Bronchial epithelial cell (primary cell): Measurements from ENCODE around the gene BLM. TPM values are rescaled to one million over a fixed set of nuclear protein-coding genes. Genes with fewer than 3 reads are reported as not detected.

ENCODE experiments used
- DNase-seq: peaks from one replicate; pipeline ENCODE4 v3.0.0-alpha.2; 2010; ENCODE audit warnings: low read depth
- FAIRE-seq: peaks from 2 replicates; lab custom pipeline; 2011; peaks lifted over from hg19 to GRCh38; lab: Jason Lieb, UNC
- H3K27me3 ChIP-seq: 2 replicates; pipeline ENCODE4 v1.5.1; 2011; ENCODE audit warnings: low read length; ENCODE audit not compliant: control insufficient read depth, insufficient read depth
- H3K36me3 ChIP-seq: 2 replicates; pipeline ENCODE4 v1.5.1; 2011; ENCODE audit warnings: low read length; ENCODE audit not compliant: control insufficient read depth, insufficient read depth
- H3K4me3 ChIP-seq: 2 replicates; pipeline ENCODE4 v1.5.1; 2011; ENCODE audit warnings: mild to moderate bottlenecking, low read depth, low read length, control low read depth
- total RNA-seq: library from RNA; depleted of rRNA; stranded (reverse); fragments of >200 nt; gene quantifications from 2 replicates; pipeline ENCODE4 v1.2.1, GENCODE V29; 2014
- TF ChIP-seq, protein P1 (sequence below): IDR thresholded peaks from 2 replicates; pipeline ENCODE4 v1.5.1; 2011; ENCODE audit warnings: mild to moderate bottlenecking, moderate library complexity, low read length, control low read depth, inconsistent platforms; ENCODE audit not compliant: insufficient read depth, severe bottlenecking

Gene BLM
- total RNA-seq, 1 donor from 2014 or later, result 0.26 TPM

- no peak for FAIRE-seq
Observed at GRCh38 chr15:90707489-90707888, 9.7 kb upstream of the BLM start.

DNA sequence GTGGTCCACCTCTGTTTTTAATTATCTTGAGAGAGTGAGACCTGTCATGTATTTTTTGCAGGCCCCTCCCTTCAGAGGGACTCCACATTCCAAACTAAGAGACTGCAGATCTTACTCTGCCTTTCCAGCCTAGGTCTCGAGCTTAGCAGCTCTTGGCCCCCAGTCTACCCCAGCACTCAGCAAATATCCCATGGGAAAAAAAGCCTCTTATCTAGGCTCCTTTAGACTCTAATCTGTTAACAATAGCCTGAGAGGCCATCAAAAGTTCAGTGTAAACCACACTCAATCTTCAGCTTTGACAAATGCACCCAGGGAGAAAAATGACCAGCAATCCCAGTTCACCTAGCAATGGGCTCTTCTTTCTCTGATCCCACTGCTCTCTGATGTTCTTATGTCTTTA is 8.6 kb upstream of the BLM start:
- H3K36me3 ChIP-seq, result no peaks in the 10 kb centered on the region
- no peaks in the 10 kb centered on the region for H3K27me3 ChIP-seq
- no peak for DNase-seq
- no peak overlapping the region for H3K4me3 ChIP-seq
- TF ChIP-seq, protein P1, sequence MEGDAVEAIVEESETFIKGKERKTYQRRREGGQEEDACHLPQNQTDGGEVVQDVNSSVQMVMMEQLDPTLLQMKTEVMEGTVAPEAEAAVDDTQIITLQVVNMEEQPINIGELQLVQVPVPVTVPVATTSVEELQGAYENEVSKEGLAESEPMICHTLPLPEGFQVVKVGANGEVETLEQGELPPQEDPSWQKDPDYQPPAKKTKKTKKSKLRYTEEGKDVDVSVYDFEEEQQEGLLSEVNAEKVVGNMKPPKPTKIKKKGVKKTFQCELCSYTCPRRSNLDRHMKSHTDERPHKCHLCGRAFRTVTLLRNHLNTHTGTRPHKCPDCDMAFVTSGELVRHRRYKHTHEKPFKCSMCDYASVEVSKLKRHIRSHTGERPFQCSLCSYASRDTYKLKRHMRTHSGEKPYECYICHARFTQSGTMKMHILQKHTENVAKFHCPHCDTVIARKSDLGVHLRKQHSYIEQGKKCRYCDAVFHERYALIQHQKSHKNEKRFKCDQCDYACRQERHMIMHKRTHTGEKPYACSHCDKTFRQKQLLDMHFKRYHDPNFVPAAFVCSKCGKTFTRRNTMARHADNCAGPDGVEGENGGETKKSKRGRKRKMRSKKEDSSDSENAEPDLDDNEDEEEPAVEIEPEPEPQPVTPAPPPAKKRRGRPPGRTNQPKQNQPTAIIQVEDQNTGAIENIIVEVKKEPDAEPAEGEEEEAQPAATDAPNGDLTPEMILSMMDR, result no peak
- FAIRE-seq, result no peak

More at GRCh38 chr15:90707489-90707888, 9.7 kb upstream of the BLM start:
- TF ChIP-seq, protein P1, result no peak
- no peak for DNase-seq
- no peaks in the 10 kb centered on the region for H3K36me3 ChIP-seq
- H3K4me3 ChIP-seq, result no peak overlapping the region
- no peaks in the 10 kb centered on the region for H3K27me3 ChIP-seq

DNA sequence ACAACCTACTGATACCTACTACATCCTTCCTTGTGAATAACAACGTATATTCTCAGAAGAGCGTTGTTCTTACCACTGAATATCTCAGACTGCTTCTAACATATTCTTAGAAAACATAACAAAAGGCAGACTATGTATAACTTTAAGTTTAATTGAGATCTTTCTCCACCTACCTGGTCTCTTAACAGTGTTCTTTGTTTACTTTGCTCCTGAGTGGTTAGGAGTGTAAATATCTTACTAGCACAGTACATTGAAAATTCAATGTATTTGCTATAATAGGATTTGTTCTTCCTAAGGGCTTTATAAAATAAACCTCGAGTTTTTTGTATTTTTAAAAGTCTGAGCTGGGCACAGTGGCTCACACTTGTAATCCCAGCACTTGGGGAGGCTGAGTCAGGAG is 7.9 kb upstream of the BLM start:
- Histone ChIP-seq H3K27me3 (no peaks in the 10 kb centered on the region), H3K36me3 (no peaks in the 10 kb centered on the region), H3K4me3 (no peak overlapping the region)
- TF ChIP-seq, protein P1, result no peak
- FAIRE-seq (no peak), DNase-seq (no peak)

DNA sequence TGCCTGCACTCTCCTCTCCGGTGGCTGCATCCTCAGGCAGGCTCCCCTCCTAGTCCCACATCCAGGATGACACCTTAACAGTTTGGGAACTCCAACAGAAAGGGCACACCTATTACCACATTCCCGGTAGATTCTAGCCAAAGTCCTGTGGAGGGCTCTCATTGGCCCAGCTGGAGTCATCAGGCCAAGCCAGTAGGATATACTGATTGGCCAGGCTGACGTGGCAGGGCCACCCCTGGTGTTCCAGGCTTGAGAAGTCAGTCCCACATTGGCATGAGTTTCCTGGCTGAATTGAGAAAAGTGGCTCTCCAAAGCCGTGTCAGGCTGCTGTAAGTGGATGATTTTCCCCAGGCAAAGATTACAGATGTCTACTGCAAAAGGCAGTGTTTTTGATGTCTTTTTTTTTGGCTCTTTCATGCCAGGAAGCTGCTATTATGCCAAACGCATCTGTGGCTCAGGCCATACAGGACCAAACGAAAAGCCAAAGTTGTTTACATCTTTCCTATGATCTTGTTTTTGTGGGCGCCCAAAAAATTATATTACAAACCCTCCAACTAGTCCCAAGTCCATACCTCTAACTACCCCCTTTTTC is 6.6 kb upstream of the BLM start:
- TF ChIP-seq, protein P1, result no peak
- DNase-seq (no peak), FAIRE-seq (no peak)
- no peak overlapping the region for H3K4me3 ChIP-seq
- no peaks in the 10 kb centered on the region for H3K27me3 ChIP-seq
- H3K36me3 ChIP-seq, result no peaks in the 10 kb centered on the region

GRCh38 chr15:90711418-90711824 is 5.7 kb upstream of the BLM start:
- DNase-seq (no peak), FAIRE-seq (no peak)
- H3K4me3 ChIP-seq, result no peak overlapping the region
- no peaks in the 10 kb centered on the region for H3K36me3 ChIP-seq
- no peaks in the 10 kb centered on the region for H3K27me3 ChIP-seq
- TF ChIP-seq, protein P1, result no peak

DNA sequence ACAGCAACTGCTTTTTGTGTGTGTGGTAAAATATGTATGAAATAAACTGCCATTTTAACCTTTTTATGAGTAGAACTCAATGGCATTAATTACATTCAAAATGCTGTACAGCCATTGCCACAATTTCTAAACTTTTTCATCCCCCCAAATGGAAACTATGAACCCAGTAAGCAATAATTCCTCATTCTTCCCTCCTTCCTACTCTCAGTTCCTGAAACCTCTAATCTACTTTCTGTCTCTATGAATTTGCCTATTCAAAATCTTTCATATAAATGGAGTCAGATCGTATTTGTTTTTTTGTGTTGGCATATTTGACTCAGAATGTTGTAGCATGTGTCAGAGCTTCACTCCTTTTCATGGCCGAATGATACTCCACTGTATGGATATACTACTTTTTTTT is 5.3 kb upstream of the BLM start:
- no peak for FAIRE-seq
- TF ChIP-seq, protein P1, result no peak
- Histone ChIP-seq H3K27me3 (no peaks in the 10 kb centered on the region), H3K4me3 (no peak overlapping the region), H3K36me3 (no peaks in the 10 kb centered on the region)
- no peak for DNase-seq
